HG02943 (cell line): ENCODE results near the gene TBX15.

ENCODE experiments used
- ATAC-seq: cut with Tn5 transposase; IDR thresholded peaks from one replicate; pipeline ENCODE4 v1.9.1; 2021; ENCODE audit warnings: mild to moderate bottlenecking, low read depth, moderate library complexity; ENCODE audit not compliant: unreplicated experiment

The TBX15 gene

GRCh38 chr1:119002028-119002686, 14.0 kb upstream of the TBX15 start:
- no peak for ATAC-seq

GRCh38 chr1:119001181-119002027, 13.3 kb upstream of the TBX15 start:
- no peak for ATAC-seq

- ATAC-seq: no peak
Observed at GRCh38 chr1:119000371-119001180, 12.4 kb upstream of the TBX15 start.

- ATAC-seq: no peak
Observed at GRCh38 chr1:118999348-119000071, 11.4 kb upstream of the TBX15 start.

GRCh38 chr1:118998171-118998570, 10.0 kb upstream of the TBX15 start:
- ATAC-seq: no peak

- no peak for ATAC-seq
Observed at GRCh38 chr1:118997225-118997624, 9.1 kb upstream of the TBX15 start.

- no peak for ATAC-seq
Observed at GRCh38 chr1:118995312-118996016, 7.3 kb upstream of the TBX15 start.

GRCh38 chr1:118993700-118994026, 5.5 kb upstream of the TBX15 start:
- no peak for ATAC-seq

GRCh38 chr1:118992868-118993699, 4.9 kb upstream of the TBX15 start:
- no peak for ATAC-seq

- no peak for ATAC-seq
Observed at GRCh38 chr1:118992237-118992825, 4.2 kb upstream of the TBX15 start.

- no peak for ATAC-seq
Observed at GRCh38 chr1:118991448-118991847, 3.3 kb upstream of the TBX15 start.

- ATAC-seq: no peak
Observed at GRCh38 chr1:118990513-118991152, 2.5 kb upstream of the TBX15 start.

- no peak for ATAC-seq
Observed at GRCh38 chr1:118989878-118990378, 1.8 kb upstream of the TBX15 start.

- ATAC-seq: no peak
Observed at GRCh38 chr1:118989006-118989815, 1.1 kb upstream of the TBX15 start.

- no peak for ATAC-seq
Observed at GRCh38 chr1:118987468-118988185, 516 bp downstream of the TBX15 start.

GRCh38 chr1:118986555-118987467, 1.3 kb downstream of the TBX15 start:
- no peak for ATAC-seq
